Measurements from ENCODE around the gene ZBTB20.
A peak's percentile ranks its signal among the peaks of the same experiment; 100 is the strongest.

The ZBTB20 gene

DNA sequence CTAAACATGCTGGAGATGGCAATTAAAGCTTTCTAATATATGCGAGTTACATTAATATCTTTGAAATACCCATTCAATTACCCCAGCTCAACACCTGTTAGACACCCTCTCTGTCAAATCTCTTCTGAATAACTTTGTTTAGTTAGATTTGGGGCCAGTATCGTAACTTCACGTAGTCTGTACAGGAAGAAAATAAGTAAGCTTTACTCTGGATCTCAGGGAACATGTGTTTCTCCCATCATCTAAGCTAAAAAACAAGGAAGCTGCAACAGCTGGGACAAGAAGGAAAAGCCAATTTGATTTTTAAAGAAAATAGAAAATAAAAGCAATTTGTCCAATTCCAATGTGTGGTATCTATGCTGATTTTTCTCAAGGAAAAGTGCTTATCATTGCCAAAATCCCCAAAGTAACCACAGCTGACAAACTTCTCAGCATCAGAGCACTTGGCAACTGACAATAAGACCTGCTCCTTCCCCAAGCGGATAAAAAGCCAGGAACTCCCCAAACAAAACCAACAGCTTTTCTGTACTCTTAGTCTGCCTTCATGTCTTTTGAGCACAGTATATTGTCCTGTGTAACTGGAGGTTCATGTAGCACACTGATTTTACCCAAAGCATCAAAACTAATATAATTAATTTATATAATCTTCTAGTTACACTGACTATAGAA lies 279.1 kb downstream of the ZBTB20 start:
- Mint-ChIP-seq H3K4me3 (no peak overlapping the region), H3K9me3 (no peaks in the 10 kb centered on the region), H3K27me3 (no peaks in the 10 kb centered on the region), H3K27ac (no peak overlapping the region), H3K4me1 (peaks cover 62% of the 10 kb centered on the region), H3K36me3 (peaks cover 10% of the 10 kb centered on the region)

DNA sequence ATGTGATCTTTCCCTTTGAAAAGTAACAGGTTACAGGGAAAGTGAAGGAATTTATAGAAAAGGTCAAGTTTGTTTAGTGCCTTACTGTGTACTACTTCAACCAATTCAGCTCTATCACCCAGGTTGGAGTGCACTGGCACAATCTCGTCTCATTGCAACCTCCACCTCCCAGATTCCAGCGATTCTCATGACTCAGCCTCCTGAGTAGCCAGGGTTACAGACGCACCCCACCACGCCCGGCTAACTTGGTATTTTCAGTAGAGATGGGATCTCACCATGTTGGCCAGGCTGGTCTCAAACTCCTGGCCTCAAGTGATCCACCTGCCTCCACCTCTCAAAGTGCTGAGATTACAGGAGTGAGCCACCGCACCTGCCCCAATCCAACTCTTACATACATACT lies 279.7 kb downstream of the ZBTB20 start:
- Mint-ChIP-seq H3K4me3 (no peak overlapping the region), H3K4me1 (peaks cover 67% of the 10 kb centered on the region), H3K36me3 (peaks cover 10% of the 10 kb centered on the region), H3K9me3 (no peaks in the 10 kb centered on the region), H3K27ac (no peak overlapping the region), H3K27me3 (no peaks in the 10 kb centered on the region)

DNA sequence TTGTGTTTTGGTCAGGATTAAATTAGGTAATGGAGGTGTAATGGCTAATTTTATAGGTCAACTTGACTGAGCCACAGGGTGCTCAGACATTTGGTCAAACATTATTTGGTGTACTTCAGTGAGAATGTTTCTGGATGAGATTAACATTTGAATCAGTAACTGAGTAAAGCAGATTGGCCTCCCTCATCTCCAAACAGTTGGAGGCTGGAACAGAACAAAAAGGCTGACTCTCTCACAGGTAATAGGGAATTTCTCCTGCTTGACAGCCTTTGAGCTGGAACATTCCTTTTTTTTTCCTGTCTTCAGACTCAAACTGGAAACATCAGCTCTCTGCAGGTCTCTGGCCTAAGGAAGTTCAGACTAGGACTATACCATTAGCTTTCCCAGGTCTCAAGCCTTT lies 280.7 kb downstream of the ZBTB20 start:
- Mint-ChIP-seq H3K36me3 (peaks cover 4% of the 10 kb centered on the region), H3K4me3 (no peak overlapping the region), H3K27ac (no peak overlapping the region), H3K4me1 (peaks cover 68% of the 10 kb centered on the region), H3K9me3 (no peaks in the 10 kb centered on the region), H3K27me3 (no peaks in the 10 kb centered on the region)

DNA sequence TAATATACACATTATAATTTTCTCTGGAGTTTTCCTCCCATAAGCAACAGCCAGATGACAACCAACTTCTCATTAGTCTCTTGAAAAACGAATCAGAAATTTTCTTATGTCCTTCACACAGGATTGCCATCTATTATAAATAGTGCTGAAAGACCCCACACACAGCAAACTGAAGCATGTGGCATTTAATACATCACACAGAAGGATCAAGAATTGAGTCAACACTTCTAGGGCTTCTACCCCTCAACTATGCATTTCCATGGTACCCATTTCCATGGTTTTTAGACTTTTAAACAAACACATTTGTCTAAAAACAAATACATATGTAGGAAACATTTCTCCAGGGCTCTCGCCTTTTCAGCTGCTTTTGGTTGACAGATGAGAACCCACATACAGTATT lies 282.1 kb downstream of the ZBTB20 start:
- H3K36me3 Mint-ChIP-seq = peaks cover 2% of the 10 kb centered on the region
- H3K4me3 Mint-ChIP-seq = no peak overlapping the region
- H3K27me3 Mint-ChIP-seq = no peaks in the 10 kb centered on the region
- H3K9me3 Mint-ChIP-seq = no peaks in the 10 kb centered on the region
- H3K4me1 Mint-ChIP-seq = peaks cover 67% of the 10 kb centered on the region
- H3K27ac Mint-ChIP-seq = no peak overlapping the region

DNA sequence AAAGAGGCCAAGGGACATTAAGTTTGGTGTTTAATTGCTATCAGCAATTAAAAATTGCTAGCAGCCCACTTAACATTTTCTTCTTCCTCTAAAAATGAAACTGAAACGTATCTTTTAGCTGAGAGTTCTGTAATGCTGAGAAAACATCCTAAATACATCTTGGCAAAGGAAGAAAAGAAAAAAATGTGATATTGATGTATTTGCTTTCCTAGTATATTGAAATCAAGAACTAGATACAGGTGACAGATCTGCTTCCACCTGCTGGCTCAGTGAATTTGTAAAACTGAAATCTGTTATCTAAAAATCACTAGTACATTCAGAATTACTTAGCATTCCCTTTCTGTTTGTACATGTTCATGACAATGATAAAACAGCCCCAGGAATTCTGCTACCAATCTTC lies 283.2 kb downstream of the ZBTB20 start:
- Mint-ChIP-seq H3K9me3 (no peaks in the 10 kb centered on the region), H3K27ac (peak overlapping the region; percentile 48), H3K4me1 (peaks cover 76% of the 10 kb centered on the region), H3K36me3 (peaks cover 3% of the 10 kb centered on the region), H3K27me3 (no peaks in the 10 kb centered on the region), H3K4me3 (peak overlapping the region; percentile 76)

DNA sequence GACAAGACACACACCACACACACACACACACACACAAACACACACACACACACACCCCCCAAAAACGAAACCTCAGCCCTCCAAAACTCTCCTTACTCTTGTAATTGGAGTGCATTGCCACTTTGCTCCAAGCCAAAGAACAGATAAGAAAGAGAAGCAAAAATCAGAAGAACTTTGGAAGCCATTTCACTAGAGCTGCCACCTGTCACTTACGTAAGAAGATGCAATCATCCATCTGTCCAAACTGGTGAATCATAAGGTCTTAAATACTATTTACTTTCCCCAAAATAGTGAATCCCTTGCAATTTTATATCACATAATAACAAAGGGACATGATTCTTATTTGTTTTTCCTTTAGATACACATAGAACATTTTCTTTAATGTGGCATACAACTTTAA lies 285.4 kb downstream of the ZBTB20 start:
- Mint-ChIP-seq H3K27me3 (no peaks in the 10 kb centered on the region), H3K4me3 (no peak overlapping the region), H3K9me3 (no peaks in the 10 kb centered on the region), H3K27ac (peak overlapping the region; percentile 66), H3K36me3 (peaks cover 3% of the 10 kb centered on the region), H3K4me1 (peaks cover 70% of the 10 kb centered on the region)

DNA sequence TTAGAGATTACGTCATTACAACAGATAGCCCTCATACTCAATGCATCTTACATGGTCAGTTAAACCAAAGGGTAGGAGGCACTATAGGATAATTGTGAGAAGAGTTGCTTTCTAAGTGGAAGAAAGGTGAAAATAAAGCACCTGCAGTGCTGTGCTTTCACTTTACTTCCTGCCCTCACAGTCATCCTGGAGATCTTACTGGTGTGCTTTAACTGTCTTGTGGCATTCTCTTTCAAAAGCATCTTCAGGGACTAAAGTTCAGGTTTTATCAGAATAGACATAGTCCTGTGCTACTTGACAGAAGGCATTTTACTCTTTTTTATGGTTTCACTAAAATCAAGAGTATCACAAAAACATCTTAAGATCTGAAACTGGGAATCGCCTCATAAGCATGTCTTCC lies 286.6 kb downstream of the ZBTB20 start:
- Mint-ChIP-seq H3K4me3 (no peak overlapping the region), H3K9me3 (no peaks in the 10 kb centered on the region), H3K27me3 (no peaks in the 10 kb centered on the region), H3K27ac (no peak overlapping the region), H3K4me1 (peaks cover 61% of the 10 kb centered on the region), H3K36me3 (peaks cover 3% of the 10 kb centered on the region)

DNA sequence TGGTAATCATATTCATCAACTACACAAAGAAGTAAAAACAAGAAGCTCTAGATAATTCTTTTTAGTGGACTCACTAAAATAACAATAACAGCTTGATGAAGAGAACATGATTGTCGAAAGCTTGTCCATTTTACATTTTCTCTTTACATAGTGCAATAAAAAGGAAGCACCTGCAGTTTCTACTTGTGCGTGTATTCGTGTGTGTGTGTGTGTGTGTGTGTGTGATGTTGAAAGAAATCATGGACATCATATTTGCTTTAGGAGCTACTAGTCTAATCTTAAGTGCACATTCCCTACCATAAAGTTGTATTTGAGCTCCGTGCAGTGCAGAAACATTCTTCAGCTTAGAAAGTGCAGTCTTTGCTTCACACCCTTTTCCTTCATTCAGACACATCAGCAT lies 288.8 kb downstream of the ZBTB20 start:
- H3K4me3 Mint-ChIP-seq = no peak overlapping the region
- H3K36me3 Mint-ChIP-seq = peaks cover 5% of the 10 kb centered on the region
- no peaks in the 10 kb centered on the region for H3K27me3 Mint-ChIP-seq
- no peaks in the 10 kb centered on the region for H3K9me3 Mint-ChIP-seq
- H3K27ac Mint-ChIP-seq = no peak overlapping the region
- H3K4me1 Mint-ChIP-seq = peaks cover 39% of the 10 kb centered on the region

DNA sequence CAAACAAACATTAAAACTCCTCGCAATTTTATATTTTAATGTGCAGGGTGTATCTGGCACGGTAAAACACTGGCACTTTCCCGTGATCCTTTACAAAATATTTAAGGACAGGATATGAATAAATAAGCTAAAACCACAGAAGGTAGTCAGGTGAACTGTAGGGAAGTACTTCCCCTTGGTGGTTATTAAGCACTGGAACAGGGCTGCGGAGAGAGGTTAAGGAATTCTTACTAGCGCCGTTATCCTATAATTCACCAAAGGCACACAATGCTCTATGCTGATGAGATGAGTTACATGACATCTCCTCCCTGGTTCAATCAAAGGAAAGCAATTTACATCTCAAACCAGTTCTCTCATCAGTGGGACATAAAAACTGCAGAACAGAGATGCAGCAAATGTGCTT lies 289.8 kb downstream of the ZBTB20 start:
- peaks cover 6% of the 10 kb centered on the region for H3K36me3 Mint-ChIP-seq
- H3K27me3 Mint-ChIP-seq = no peaks in the 10 kb centered on the region
- H3K4me3 Mint-ChIP-seq = no peak overlapping the region
- no peaks in the 10 kb centered on the region for H3K9me3 Mint-ChIP-seq
- peaks cover 29% of the 10 kb centered on the region for H3K4me1 Mint-ChIP-seq
- H3K27ac Mint-ChIP-seq = no peak overlapping the region

DNA sequence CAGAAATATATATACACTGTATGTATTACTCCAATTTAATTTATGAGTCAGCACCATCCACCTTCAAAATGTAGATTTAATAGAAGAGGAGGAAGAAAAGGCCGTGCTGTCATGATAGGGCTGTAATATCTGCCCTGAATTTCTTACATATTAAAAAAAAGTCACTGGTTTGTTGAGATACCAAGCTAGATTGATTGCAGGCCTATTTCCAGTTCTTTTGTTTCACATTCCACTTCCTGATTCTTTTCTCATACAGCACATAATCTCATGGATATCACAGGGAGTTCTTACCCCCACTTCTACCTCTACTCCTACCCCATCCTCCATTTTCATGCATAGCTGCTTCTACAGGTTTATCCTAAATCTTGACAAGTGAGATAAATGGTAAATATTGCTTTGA lies 290.3 kb downstream of the ZBTB20 start:
- Mint-ChIP-seq H3K27ac (no peak overlapping the region), H3K4me1 (peaks cover 24% of the 10 kb centered on the region), H3K27me3 (no peaks in the 10 kb centered on the region), H3K36me3 (peaks cover 6% of the 10 kb centered on the region), H3K4me3 (no peak overlapping the region), H3K9me3 (no peaks in the 10 kb centered on the region)

DNA sequence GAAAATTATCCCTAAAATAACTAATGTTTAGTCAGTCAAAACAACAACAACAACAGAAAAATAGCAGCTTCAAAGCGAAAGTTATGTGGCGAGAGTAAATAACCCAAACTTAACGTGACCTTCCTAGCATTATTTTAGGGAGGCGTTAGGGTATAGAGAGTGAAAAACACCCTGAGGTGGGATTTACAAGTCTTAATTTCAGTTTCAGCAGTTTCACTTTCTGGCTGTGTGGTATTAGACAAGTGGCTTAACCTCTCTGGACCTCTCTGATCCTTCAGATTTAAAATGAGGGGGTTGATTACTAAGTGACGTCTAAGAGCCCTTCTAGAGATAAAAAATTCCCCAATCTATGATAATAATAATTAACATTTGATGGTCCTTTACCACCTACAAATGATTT lies 291.2 kb downstream of the ZBTB20 start:
- Mint-ChIP-seq H3K4me3 (no peak overlapping the region), H3K9me3 (no peaks in the 10 kb centered on the region), H3K4me1 (peaks cover 19% of the 10 kb centered on the region), H3K27ac (no peak overlapping the region), H3K27me3 (no peaks in the 10 kb centered on the region), H3K36me3 (peaks cover 10% of the 10 kb centered on the region)

DNA sequence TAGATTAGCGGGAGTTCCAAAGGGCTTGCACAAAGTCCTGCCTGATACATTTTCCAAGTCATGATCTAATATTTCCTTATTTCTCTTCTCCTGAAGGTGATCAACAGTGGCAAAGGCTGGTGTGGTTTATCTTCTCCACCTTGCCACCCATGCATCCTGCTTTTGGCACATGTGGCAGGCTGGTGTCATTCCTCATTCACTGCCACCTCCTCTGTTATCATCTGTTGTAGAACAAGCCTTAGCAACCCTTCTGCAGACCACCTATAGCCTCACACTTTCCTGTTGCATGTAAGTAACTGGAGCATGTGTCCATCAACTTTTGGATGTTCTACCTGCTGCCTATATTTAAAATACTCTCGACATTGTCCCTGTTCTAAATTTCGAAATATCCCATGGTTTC lies 294.1 kb downstream of the ZBTB20 start:
- Mint-ChIP-seq H3K27ac (no peak overlapping the region), H3K9me3 (no peaks in the 10 kb centered on the region), H3K36me3 (peaks cover 8% of the 10 kb centered on the region), H3K4me1 (peaks cover 9% of the 10 kb centered on the region), H3K4me3 (no peak overlapping the region), H3K27me3 (no peaks in the 10 kb centered on the region)

DNA sequence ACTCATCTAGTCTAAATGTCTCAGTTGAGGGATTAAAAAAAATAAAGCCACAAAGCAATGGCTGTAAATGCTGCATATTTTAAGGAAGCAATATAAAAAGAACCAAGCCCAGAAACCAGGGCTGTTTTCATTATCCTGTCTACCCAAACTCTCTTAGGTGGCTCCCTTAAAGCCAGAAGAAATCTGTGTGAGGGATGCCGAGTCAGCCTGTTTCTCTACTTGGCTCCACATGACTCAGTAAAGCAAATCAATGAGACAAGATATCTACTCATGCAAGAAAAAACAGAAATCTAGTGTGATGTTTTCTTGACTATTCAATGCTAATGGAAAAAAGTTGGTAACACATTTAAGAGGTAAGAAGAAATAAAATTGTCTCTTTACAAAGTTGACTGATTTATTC lies 296.2 kb downstream of the ZBTB20 start:
- peaks cover 8% of the 10 kb centered on the region for H3K36me3 Mint-ChIP-seq
- no peaks in the 10 kb centered on the region for H3K27me3 Mint-ChIP-seq

DNA sequence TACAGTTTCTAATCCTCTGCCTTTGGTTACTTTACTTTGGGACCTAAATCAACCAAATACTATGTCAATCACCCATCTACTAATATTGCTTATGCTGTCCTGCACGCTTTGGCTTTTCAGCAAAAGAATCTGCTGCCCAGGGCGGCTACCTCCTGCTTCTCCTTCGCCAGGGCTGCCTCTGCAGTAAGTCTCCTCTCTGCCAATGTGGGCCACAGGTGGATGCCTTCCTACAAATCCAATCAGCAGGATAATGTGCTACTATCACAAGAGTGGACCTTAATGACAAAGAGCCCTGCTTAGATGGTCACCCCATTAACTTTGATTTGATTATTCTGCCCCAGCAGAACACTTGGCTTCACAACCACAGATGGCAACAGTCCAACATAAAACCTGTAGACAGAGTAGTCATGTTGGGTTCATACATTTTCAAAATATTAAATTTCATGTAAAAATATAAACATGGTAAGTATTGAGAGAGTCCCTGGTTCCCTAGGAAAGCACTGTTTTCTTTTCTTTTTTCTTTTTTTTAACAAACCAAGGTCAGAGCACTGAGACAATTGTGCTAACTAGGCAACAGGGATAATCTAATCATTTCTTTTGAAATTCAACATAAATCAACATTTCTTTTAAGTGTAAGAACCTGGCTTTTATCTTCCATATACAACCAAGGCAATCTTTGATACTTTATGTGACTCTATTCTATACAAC lies 298.3 kb downstream of the ZBTB20 start:
- Mint-ChIP-seq H3K27me3 (no peaks in the 10 kb centered on the region), H3K9me3 (no peaks in the 10 kb centered on the region), H3K4me1 (no peaks in the 10 kb centered on the region), H3K36me3 (peaks cover 8% of the 10 kb centered on the region), H3K27ac (no peak overlapping the region), H3K4me3 (no peak overlapping the region)

More for the DNA sequence above, 296.2 kb downstream of the ZBTB20 start:
- Mint-ChIP-seq H3K27ac (no peak overlapping the region), H3K4me3 (no peak overlapping the region), H3K4me1 (no peaks in the 10 kb centered on the region), H3K9me3 (no peaks in the 10 kb centered on the region)

DNA sequence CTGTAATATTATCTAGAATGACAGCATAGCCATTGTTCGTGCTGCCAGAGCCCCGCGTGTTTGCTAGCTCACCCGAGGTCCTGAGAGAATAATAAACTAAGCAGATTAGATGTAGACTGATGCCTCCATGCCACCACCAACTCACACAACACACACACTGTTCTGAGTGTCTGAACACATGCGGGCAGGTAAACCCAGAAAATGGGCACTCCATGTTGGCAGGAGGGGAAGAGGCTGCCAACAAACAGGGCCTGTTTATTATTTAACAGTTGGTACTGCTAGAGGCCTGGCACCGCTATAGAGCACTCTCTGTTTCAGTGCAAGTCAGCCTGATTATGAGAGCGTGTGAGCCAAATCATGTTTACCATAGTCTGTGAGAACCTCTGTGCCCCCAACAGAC lies 299.0 kb downstream of the ZBTB20 start:
- Mint-ChIP-seq H3K27ac (no peak overlapping the region), H3K9me3 (no peaks in the 10 kb centered on the region), H3K27me3 (no peaks in the 10 kb centered on the region), H3K4me3 (no peak overlapping the region), H3K36me3 (peaks cover 7% of the 10 kb centered on the region), H3K4me1 (no peaks in the 10 kb centered on the region)

DNA sequence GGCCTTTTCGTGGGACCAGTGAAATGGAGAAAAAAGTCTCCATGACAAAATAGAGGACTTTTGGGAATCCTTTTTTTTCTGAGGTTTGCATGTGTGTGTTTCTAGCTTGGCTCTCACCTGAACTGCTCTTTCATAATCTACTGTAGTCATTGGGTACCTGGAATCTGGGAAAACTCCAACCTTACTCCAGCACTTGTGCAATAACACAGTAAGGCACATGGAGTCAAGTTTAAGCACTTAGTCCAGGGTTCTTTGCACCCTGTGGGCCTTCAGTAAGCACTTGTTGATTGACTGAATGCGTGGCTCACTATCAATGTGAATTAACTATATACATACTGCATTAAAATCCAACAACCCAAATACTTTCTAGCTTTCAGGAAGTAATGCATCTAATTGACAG lies 299.5 kb downstream of the ZBTB20 start:
- no peak overlapping the region for H3K4me3 Mint-ChIP-seq
- peaks cover 9% of the 10 kb centered on the region for H3K36me3 Mint-ChIP-seq
- no peaks in the 10 kb centered on the region for H3K27me3 Mint-ChIP-seq
- H3K27ac Mint-ChIP-seq = no peak overlapping the region
- no peaks in the 10 kb centered on the region for H3K4me1 Mint-ChIP-seq
- H3K9me3 Mint-ChIP-seq = no peaks in the 10 kb centered on the region

DNA sequence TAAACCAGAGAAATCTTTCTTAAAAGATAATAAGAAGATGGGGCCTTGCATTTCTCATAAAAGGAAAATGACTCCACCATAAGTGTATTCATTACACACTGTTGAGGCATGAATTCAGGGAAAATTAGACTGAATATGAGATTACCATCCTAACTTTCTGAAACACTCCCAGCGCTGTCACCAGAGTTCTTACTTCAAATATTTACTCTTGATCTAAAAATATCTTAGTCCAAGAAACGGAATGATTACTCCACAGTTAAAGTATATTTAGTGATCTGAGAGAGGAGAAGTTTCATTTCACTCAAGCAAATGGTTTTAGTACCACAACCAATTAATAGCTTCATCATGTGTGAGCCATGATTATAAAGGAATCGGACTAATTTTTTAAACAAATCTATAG lies 300.3 kb downstream of the ZBTB20 start:
- Mint-ChIP-seq H3K9me3 (no peaks in the 10 kb centered on the region), H3K4me1 (no peaks in the 10 kb centered on the region), H3K27ac (no peak overlapping the region), H3K4me3 (no peak overlapping the region), H3K27me3 (no peaks in the 10 kb centered on the region), H3K36me3 (peaks cover 9% of the 10 kb centered on the region)
